HepG2 (cell line): ENCODE results near the gene EEA1. TPM values are rescaled to one million over a fixed set of nuclear protein-coding genes. Genes with fewer than 3 reads are reported as not detected.

Source experiments
- ARID5B ChIP-seq: IDR thresholded peaks from 2 replicates; pipeline ENCODE4 v1.4.0; 2020; ENCODE audit warnings: mild to moderate bottlenecking, missing genetic modification reagents
- ATF2 ChIP-seq: sonication (generic); formaldehyde crosslinking; IDR thresholded peaks from 2 replicates; pipeline ENCODE4 v1.4.0; 2020; ENCODE audit warnings: missing genetic modification reagents
- CEBPB ChIP-seq: IDR thresholded peaks from 2 replicates; pipeline ENCODE4 v1.6.1; 2011; ENCODE audit warnings: low read depth, low read length, improper control_type of control experiment, borderline replicate concordance
- CEBPG ChIP-seq: IDR thresholded peaks from 2 replicates; pipeline ENCODE4 v1.6.1; 2016
- FOSL1 ChIP-seq: sonication (generic); formaldehyde crosslinking; IDR thresholded peaks from 2 replicates; pipeline ENCODE4 v1.9.0; 2021; ENCODE audit warnings: missing genetic modification reagents, borderline replicate concordance
- FOSL2 ChIP-seq: sonication (generic); formaldehyde crosslinking; IDR thresholded peaks from 2 replicates; pipeline ENCODE4 v1.4.0; 2020; ENCODE audit warnings: missing genetic modification reagents
- FOXA1 ChIP-seq, 2 experiments: fragments of 450-650 bp in 1 of 2; sonication (generic) in 1 of 2; formaldehyde crosslinking in 1 of 2; IDR thresholded peaks; 2 replicates each; pipeline versions ENCODE4 v1.4.0 to v1.6.1; 2016 to 2020; ENCODE audit warnings: missing genetic modification reagents in 1 of 2
- FOXP1 ChIP-seq, 2 experiments: fragments of 450-650 bp in 1 of 2; IDR thresholded peaks; 2 replicates each; pipeline ENCODE4 v1.6.1; 2017 to 2018; ENCODE audit warnings: antibody characterized with exemption in 1 of 2
- HOMEZ ChIP-seq: IDR thresholded peaks from 2 replicates; pipeline ENCODE4 v1.6.1; 2016; ENCODE audit warnings: low read depth
- KLF11 ChIP-seq: IDR thresholded peaks from 2 replicates; pipeline ENCODE4 v1.6.1; 2016; ENCODE audit warnings: missing compliant biosample characterization
- MYPOP ChIP-seq: sonication (generic); formaldehyde crosslinking; IDR thresholded peaks from 2 replicates; pipeline ENCODE4 v1.8.1; 2023; ENCODE audit warnings: mild to moderate bottlenecking, moderate library complexity, missing genetic modification reagents
- NR1H2 ChIP-seq: sonication (generic); formaldehyde crosslinking; IDR thresholded peaks from 2 replicates; pipeline ENCODE4 v1.8.1; 2022; ENCODE audit warnings: low read depth, missing genetic modification reagents, borderline replicate concordance
- REXO4 ChIP-seq: sonication (generic); formaldehyde crosslinking; IDR thresholded peaks from 2 replicates; pipeline ENCODE4 v1.8.0; 2022; ENCODE audit warnings: missing genetic modification reagents, mild to moderate bottlenecking, borderline replicate concordance
- SOX13 ChIP-seq, 3 experiments: fragments of 450-650 bp in 1 of 3; sonication (generic) in 1 of 3; formaldehyde crosslinking in 1 of 3; IDR thresholded peaks in 2 of 3; conservative IDR thresholded peaks in 1 of 3; 2 replicates each; pipeline versions ENCODE4 v1.5.0 to v1.6.1; 2016 to 2020; ENCODE audit warnings: antibody characterized with exemption in 1 of 3, mild to moderate bottlenecking in 1 of 3, missing compliant biosample characterization in 1 of 3, missing genetic modification reagents in 1 of 3, moderate library complexity in 1 of 3
- SRF ChIP-seq: IDR thresholded peaks from 2 replicates; pipeline ENCODE4 v1.6.1; 2011; ENCODE audit warnings: mild to moderate bottlenecking, low read depth, low read length, moderate library complexity
- THAP11 ChIP-seq: IDR thresholded peaks from 2 replicates; pipeline ENCODE4 v1.6.1; 2016; ENCODE audit warnings: missing biosample characterization, missing genetic modification reagents
- TP53 ChIP-seq: sonication (generic); formaldehyde crosslinking; conservative IDR thresholded peaks from 2 replicates; pipeline ENCODE4 v1.4.0; 2020; ENCODE audit warnings: missing genetic modification reagents
- ZMYM4 ChIP-seq: sonication (generic); formaldehyde crosslinking; IDR thresholded peaks from 2 replicates; pipeline ENCODE4 v1.8.1; 2023; ENCODE audit warnings: mild to moderate bottlenecking, missing genetic modification reagents
- ZNF337 ChIP-seq: sonication (generic); formaldehyde crosslinking; IDR thresholded peaks from 2 replicates; pipeline ENCODE4 v1.5.1; 2020; ENCODE audit warnings: missing genetic modification reagents, low read depth, mild to moderate bottlenecking, borderline replicate concordance
- ZNF7 ChIP-seq: IDR thresholded peaks from 2 replicates; pipeline ENCODE4 v1.6.1; 2016; ENCODE audit warnings: missing biosample characterization, missing genetic modification reagents
- ZNF776 ChIP-seq: sonication (generic); formaldehyde crosslinking; IDR thresholded peaks from 2 replicates; pipeline ENCODE4 v1.4.0; 2020; ENCODE audit warnings: mild to moderate bottlenecking, missing genetic modification reagents
- polyA plus RNA-seq, 8 experiments: library from polyadenylated mRNA; depleted of rRNA in 3 of 8; stranded (reverse) in 7 of 8; unstranded in 1 of 8; fragments of >200 nt; fragmentation: Illumina TruSeq in 4 of 8; extraction: Trizol in 4 of 8; gene quantifications; 2 replicates each; pipeline versions ENCODE4 v1.2.1 to v1.2.3, GENCODE V29; 2011 to 2016; ENCODE audit warnings: low read depth in 4 of 8, missing spikeins in 1 of 8, mixed read lengths in 1 of 8; ENCODE audit not compliant: insufficient read depth in 1 of 8
- total RNA-seq, 5 experiments: library from RNA; depleted of rRNA; stranded (reverse); fragments of >200 nt; fragmentation: Illumina TruSeq; extraction: Trizol; gene quantifications; 2 replicates each; pipeline ENCODE4 v1.2.3, GENCODE V29; 2016; ENCODE audit warnings: low read depth in 1 of 5

Gene EEA1
- total and polyA plus RNA-seq, 2 of the 13 experiments (the other 11 are each of a cell fraction or from before 2014, with no cell fraction given), result 5.0 to 19.3 TPM

GRCh38 chr12:92973614-92974013, 44.5 kb upstream of the EEA1 start (continued):
- TF ChIP-seq MYPOP (CRISPR knock-in tag) (no peak), ATF2 (peak; percentile 58), NR1H2 (CRISPR knock-in tag) (no peak), ZNF776 (no peak), FOSL1 (CRISPR knock-in tag) (no peak), SRF (peak; percentile 84), SOX13 (IDR thresholded peaks at IDR 0.05) (no peak), SOX13 (CRISPR knock-in tag; conservative IDR thresholded peaks at IDR 0.05 in 1 of 2, IDR thresholded peaks at IDR 0.05 in 1 of 2) (peak in 1 of 2 experiments; percentile 41; a peak in 1 of 4 replicates), THAP11 (CRISPR knock-in tag) (0 out of 2 replicates have a peak, but pooled peaks have one; percentile 29), KLF11 (CRISPR knock-in tag) (0 out of 2 replicates have a peak, but pooled peaks have one; percentile 40), CEBPB (peak; percentile 98), ZNF7 (CRISPR knock-in tag) (peak; percentile 53; the same call in 1 of the 2 replicates), HOMEZ (CRISPR knock-in tag) (peak; percentile 52; the same call in 1 of the 2 replicates), ZNF337 (CRISPR knock-in tag) (no peak), REXO4 (CRISPR knock-in tag) (no peak), FOSL2 (peak; percentile 40; the same call in 1 of the 2 replicates), CEBPG (CRISPR knock-in tag) (peak; percentile 93), ARID5B (CRISPR knock-in tag) (peak; percentile 59), TP53 (CRISPR knock-in tag) (peak; percentile 62; the same call in 1 of the 2 replicates), ZMYM4 (CRISPR knock-in tag) (0 out of 2 replicates have a peak, but pooled peaks have one; percentile 48), FOXP1 (IDR thresholded peaks at IDR 0.05) (no peak), FOXP1 (CRISPR knock-in tag; IDR thresholded peaks at IDR 0.05) (0 out of 2 replicates have a peak, but pooled peaks have one; percentile 33), FOXA1 (IDR thresholded peaks at IDR 0.05) (no peak), FOXA1 (CRISPR knock-in tag; IDR thresholded peaks at IDR 0.05) (peak; percentile 77)
